ENCODE results near the gene CCDC27.

Gene CCDC27

GRCh38 chr1:3768811-3769390 is 16.7 kb downstream of the CCDC27 start:
- H3K4me3 ChIP-seq (ENCODE audit: low read length in 2 of 2): no peak overlapping the region
- no peaks in the 10 kb centered on the region for H3K9me3 ChIP-seq (ENCODE audit: control insufficient read depth in 2 of 2, low read length in 2 of 2)
- no peak overlapping the region for H3K27ac ChIP-seq (ENCODE audit: low read depth in 2 of 2, low read length in 2 of 2)
- H3K4me1 ChIP-seq (ENCODE audit: control insufficient read depth in 2 of 2, insufficient read depth in 2 of 2, low read length in 2 of 2): peaks cover 8 to 9% of the 10 kb centered on the region in 2 donors
- H3K27me3 ChIP-seq (ENCODE audit: control insufficient read depth in 2 of 2, insufficient read depth in 2 of 2, low read length in 2 of 2): peaks cover 0 to 4% of the 10 kb centered on the region in 2 donors
- no peaks in the 10 kb centered on the region for H3K36me3 ChIP-seq (ENCODE audit: control insufficient read depth in 2 of 2, insufficient read depth in 2 of 2, low read length in 2 of 2)
- H3K9ac ChIP-seq (ENCODE audit: low read depth in 1 of 2, low read length in 2 of 2): no peak overlapping the region

DNA sequence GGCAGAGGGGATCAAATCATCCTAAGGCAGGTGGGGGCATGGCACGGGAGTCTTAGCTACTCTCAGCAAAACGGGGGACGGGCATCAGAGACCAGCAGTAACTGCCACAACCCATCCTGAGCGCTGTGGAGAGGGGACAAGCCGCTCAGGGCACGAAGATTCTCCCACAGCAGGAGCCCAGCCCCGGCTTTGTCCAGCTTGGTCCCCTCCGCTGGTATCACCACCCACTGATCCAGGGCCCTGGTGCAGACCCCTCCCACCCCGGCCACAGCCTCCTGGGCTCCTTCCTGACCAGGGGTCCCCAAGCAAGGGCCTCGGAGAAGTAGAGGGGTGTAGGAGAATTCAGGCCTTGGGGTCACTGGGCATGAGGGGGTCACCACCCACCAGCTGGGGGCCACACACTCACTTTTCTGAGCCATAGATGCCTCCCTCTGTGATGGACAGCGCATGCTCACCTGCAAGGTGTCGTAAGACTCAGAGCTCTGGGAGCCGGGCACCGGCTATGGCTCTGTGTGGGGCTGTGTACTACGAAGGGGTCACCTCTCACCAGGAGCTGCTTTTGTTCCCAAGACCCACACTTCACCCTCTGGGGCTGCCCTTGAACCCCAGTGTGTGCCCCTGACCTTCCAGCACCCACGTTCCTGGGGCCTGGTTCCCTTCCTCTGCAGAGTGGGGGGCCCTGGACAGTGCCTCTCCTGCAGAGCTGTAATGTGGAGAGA is 18.0 kb downstream of the CCDC27 start:
- Histone ChIP-seq H3K4me3 (ENCODE audit: low read length in 2 of 2) (no peak overlapping the region), H3K9ac (ENCODE audit: low read depth in 1 of 2, low read length in 2 of 2) (no peak overlapping the region), H3K27me3 (ENCODE audit: control insufficient read depth in 2 of 2, insufficient read depth in 2 of 2, low read length in 2 of 2) (peaks cover 0 to 4% of the 10 kb centered on the region in 2 donors), H3K27ac (ENCODE audit: low read depth in 2 of 2, low read length in 2 of 2) (no peak overlapping the region), H3K9me3 (ENCODE audit: control insufficient read depth in 2 of 2, low read length in 2 of 2) (no peaks in the 10 kb centered on the region), H3K4me1 (ENCODE audit: control insufficient read depth in 2 of 2, insufficient read depth in 2 of 2, low read length in 2 of 2) (peaks cover 9 to 12% of the 10 kb centered on the region in 2 donors), H3K36me3 (ENCODE audit: control insufficient read depth in 2 of 2, insufficient read depth in 2 of 2, low read length in 2 of 2) (no peaks in the 10 kb centered on the region)

GRCh38 chr1:3771108-3772026 is 19.1 kb downstream of the CCDC27 start:
- peaks cover 15 to 23% of the 10 kb centered on the region in 2 donors for H3K4me1 ChIP-seq (ENCODE audit: control insufficient read depth in 2 of 2, insufficient read depth in 2 of 2, low read length in 2 of 2)
- H3K9me3 ChIP-seq (ENCODE audit: control insufficient read depth in 2 of 2, low read length in 2 of 2): no peaks in the 10 kb centered on the region
- H3K27ac ChIP-seq (ENCODE audit: low read depth in 2 of 2, low read length in 2 of 2): no peak overlapping the region
- peak overlapping the region in 1 of 2 donors; percentile 42 for H3K9ac ChIP-seq (ENCODE audit: low read depth in 1 of 2, low read length in 2 of 2)
- H3K36me3 ChIP-seq (ENCODE audit: control insufficient read depth in 2 of 2, insufficient read depth in 2 of 2, low read length in 2 of 2): no peaks in the 10 kb centered on the region
- peaks cover 0 to 4% of the 10 kb centered on the region in 2 donors for H3K27me3 ChIP-seq (ENCODE audit: control insufficient read depth in 2 of 2, insufficient read depth in 2 of 2, low read length in 2 of 2)
- H3K4me3 ChIP-seq (ENCODE audit: low read length in 2 of 2): peak overlapping the region; percentile 49 to 61

DNA sequence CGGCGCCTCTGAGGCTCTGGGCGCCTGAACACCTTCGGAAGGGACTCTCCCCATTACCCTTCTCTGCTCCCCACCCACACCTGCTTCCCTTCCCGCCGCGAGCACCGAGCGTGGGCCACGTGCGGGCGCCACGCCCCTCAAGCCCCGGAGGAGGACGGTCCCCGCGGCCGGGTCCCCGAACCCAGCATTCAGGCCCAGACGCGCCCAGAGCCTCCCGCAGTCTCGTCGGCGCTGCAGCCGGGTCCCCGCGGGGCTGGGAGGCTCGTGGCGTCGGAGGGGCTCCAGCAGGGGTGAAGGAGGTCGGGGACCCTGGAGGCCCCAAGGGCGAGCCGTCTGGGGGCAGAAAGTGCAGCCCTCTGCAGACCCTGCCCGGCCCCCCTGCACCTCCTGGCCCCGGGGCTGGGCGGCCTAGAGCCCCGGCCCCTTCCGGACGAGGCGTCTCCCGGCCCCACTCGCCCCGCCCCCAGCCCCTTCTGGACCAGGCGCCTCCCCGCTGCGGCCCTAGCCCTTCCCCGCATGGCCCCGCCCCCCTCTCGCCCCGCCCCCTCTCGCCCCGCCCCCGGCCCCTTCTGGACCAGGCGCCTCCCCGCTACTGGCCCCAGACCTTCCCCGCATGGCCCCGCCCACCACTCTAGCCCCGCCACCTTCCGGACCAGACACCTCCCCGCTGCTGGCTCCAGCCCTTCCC is 19.9 kb downstream of the CCDC27 start:
- H3K4me3 ChIP-seq (ENCODE audit: low read length in 2 of 2): peak overlapping the region; percentile 49 to 61
- peak overlapping the region; percentile 17 to 42 for H3K9ac ChIP-seq (ENCODE audit: low read depth in 1 of 2, low read length in 2 of 2)
- H3K27me3 ChIP-seq (ENCODE audit: control insufficient read depth in 2 of 2, insufficient read depth in 2 of 2, low read length in 2 of 2): peaks cover 0 to 4% of the 10 kb centered on the region in 2 donors
- H3K36me3 ChIP-seq (ENCODE audit: control insufficient read depth in 2 of 2, insufficient read depth in 2 of 2, low read length in 2 of 2): no peaks in the 10 kb centered on the region
- H3K9me3 ChIP-seq (ENCODE audit: control insufficient read depth in 2 of 2, low read length in 2 of 2): no peaks in the 10 kb centered on the region
- peaks cover 15 to 23% of the 10 kb centered on the region in 2 donors for H3K4me1 ChIP-seq (ENCODE audit: control insufficient read depth in 2 of 2, insufficient read depth in 2 of 2, low read length in 2 of 2)
- no peak overlapping the region for H3K27ac ChIP-seq (ENCODE audit: low read depth in 2 of 2, low read length in 2 of 2)

GRCh38 chr1:3772715-3773571 is 20.7 kb downstream of the CCDC27 start, which contains the start of gene SMIM1:
Gene SMIM1 (plus strand): TSS chr1:3772749. CDS start chr1:3775374, 2,625 bp downstream.
- Histone ChIP-seq H3K9me3 (ENCODE audit: control insufficient read depth in 2 of 2, low read length in 2 of 2) (no peaks in the 10 kb centered on the region), H3K4me3 (ENCODE audit: low read length in 2 of 2) (peak within 1 kb of the TSS; percentile 54 to 61), H3K27me3 (ENCODE audit: control insufficient read depth in 2 of 2, insufficient read depth in 2 of 2, low read length in 2 of 2) (peaks cover 0 to 4% of the 10 kb centered on the region in 2 donors), H3K4me1 (ENCODE audit: control insufficient read depth in 2 of 2, insufficient read depth in 2 of 2, low read length in 2 of 2) (peaks cover 15 to 23% of the 10 kb centered on the region in 2 donors), H3K36me3 (ENCODE audit: control insufficient read depth in 2 of 2, insufficient read depth in 2 of 2, low read length in 2 of 2) (no peaks in the 10 kb centered on the region), H3K9ac (ENCODE audit: low read depth in 1 of 2, low read length in 2 of 2) (peak within 1 kb of the TSS; percentile 17 to 42), H3K27ac (ENCODE audit: low read depth in 2 of 2, low read length in 2 of 2) (no peak within 1 kb of the TSS)

GRCh38 chr1:3773572-3774275 is 21.5 kb downstream of the CCDC27 start:
- Histone ChIP-seq H3K4me3 (ENCODE audit: low read length in 2 of 2) (peak overlapping the region in 1 of 2 donors; percentile 54), H3K27me3 (ENCODE audit: control insufficient read depth in 2 of 2, insufficient read depth in 2 of 2, low read length in 2 of 2) (peaks cover 0 to 4% of the 10 kb centered on the region in 2 donors), H3K9ac (ENCODE audit: low read depth in 1 of 2, low read length in 2 of 2) (no peak overlapping the region), H3K4me1 (ENCODE audit: control insufficient read depth in 2 of 2, insufficient read depth in 2 of 2, low read length in 2 of 2) (peaks cover 15 to 23% of the 10 kb centered on the region in 2 donors), H3K9me3 (ENCODE audit: control insufficient read depth in 2 of 2, low read length in 2 of 2) (no peaks in the 10 kb centered on the region), H3K27ac (ENCODE audit: low read depth in 2 of 2, low read length in 2 of 2) (no peak overlapping the region), H3K36me3 (ENCODE audit: control insufficient read depth in 2 of 2, insufficient read depth in 2 of 2, low read length in 2 of 2) (no peaks in the 10 kb centered on the region)

- Histone ChIP-seq H3K9me3 (ENCODE audit: control insufficient read depth in 2 of 2, low read length in 2 of 2) (no peaks in the 10 kb centered on the region), H3K4me3 (ENCODE audit: low read length in 2 of 2) (no peak overlapping the region), H3K4me1 (ENCODE audit: control insufficient read depth in 2 of 2, insufficient read depth in 2 of 2, low read length in 2 of 2) (peaks cover 15 to 23% of the 10 kb centered on the region in 2 donors), H3K27me3 (ENCODE audit: control insufficient read depth in 2 of 2, insufficient read depth in 2 of 2, low read length in 2 of 2) (peaks cover 0 to 4% of the 10 kb centered on the region in 2 donors), H3K27ac (ENCODE audit: low read depth in 2 of 2, low read length in 2 of 2) (no peak overlapping the region), H3K36me3 (ENCODE audit: control insufficient read depth in 2 of 2, insufficient read depth in 2 of 2, low read length in 2 of 2) (peaks cover 0 to 4% of the 10 kb centered on the region in 2 donors), H3K9ac (ENCODE audit: low read depth in 1 of 2, low read length in 2 of 2) (no peak overlapping the region)
Measured at GRCh38 chr1:3774276-3774945, 22.2 kb downstream of the CCDC27 start.

- H3K4me1 ChIP-seq (ENCODE audit: control insufficient read depth in 2 of 2, insufficient read depth in 2 of 2, low read length in 2 of 2): peaks cover 15 to 23% of the 10 kb centered on the region in 2 donors
- no peak overlapping the region for H3K27ac ChIP-seq (ENCODE audit: low read depth in 2 of 2, low read length in 2 of 2)
- no peak overlapping the region for H3K9ac ChIP-seq (ENCODE audit: low read depth in 1 of 2, low read length in 2 of 2)
- no peak overlapping the region for H3K4me3 ChIP-seq (ENCODE audit: low read length in 2 of 2)
- peaks cover 0 to 4% of the 10 kb centered on the region in 2 donors for H3K27me3 ChIP-seq (ENCODE audit: control insufficient read depth in 2 of 2, insufficient read depth in 2 of 2, low read length in 2 of 2)
- peaks cover 5 to 10% of the 10 kb centered on the region in 2 donors for H3K36me3 ChIP-seq (ENCODE audit: control insufficient read depth in 2 of 2, insufficient read depth in 2 of 2, low read length in 2 of 2)
- no peaks in the 10 kb centered on the region for H3K9me3 ChIP-seq (ENCODE audit: control insufficient read depth in 2 of 2, low read length in 2 of 2)
Measured at GRCh38 chr1:3774946-3775489, 22.8 kb downstream of the CCDC27 start.
